ENCODE measurements around the gene HAPLN2.
"Not testable (repeated sequence)": the region's sequence is repeated elsewhere in the genome, so short reads cannot be mapped to it uniquely, and the experiment has no call there.

The HAPLN2 gene

GRCh38 chr1:156618853-156619581 is at the start of gene HAPLN2:
HAPLN2 (plus strand) TSS chr1:156619415; CDS start chr1:156623491, 4,076 bp downstream.
- DNase-seq = no peak

- no peak for DNase-seq
Observed at GRCh38 chr1:156571261-156571852, 47.9 kb upstream of the HAPLN2 start.

- peak; percentile 74 for DNase-seq
Observed at GRCh38 chr1:156571919-156572662, 47.1 kb upstream of the HAPLN2 start, which contains the start of gene IQGAP3. IQGAP3 (minus strand) TSS chr1:156572565; CDS start chr1:156572529, 36 bp downstream.

DNA sequence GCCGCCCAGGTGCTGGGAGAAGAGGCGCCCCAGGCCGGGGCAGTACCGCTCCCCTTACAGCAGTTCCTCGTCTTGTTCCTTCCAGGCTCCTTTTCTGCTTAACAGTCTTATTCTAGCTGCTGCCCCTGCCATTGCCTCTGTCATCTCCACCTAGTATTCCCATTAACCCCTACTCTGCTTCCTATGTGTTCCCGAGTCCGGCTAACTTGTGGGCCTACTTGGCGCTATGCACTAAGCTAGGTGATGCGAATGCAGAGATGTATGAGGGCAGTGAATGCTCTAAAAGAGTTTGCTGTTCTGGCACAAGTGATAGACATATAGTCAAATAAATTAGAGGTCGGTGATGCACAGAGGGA is 46.6 kb upstream of the HAPLN2 start:
- DNase-seq = no peak

- no peak for DNase-seq
Observed at GRCh38 chr1:156574039-156574633, 45.1 kb upstream of the HAPLN2 start.

GRCh38 chr1:156577550-156577949 is 41.7 kb upstream of the HAPLN2 start:
- no peak for DNase-seq

GRCh38 chr1:156578055-156578454 is 41.2 kb upstream of the HAPLN2 start:
- DNase-seq = no peak

DNA sequence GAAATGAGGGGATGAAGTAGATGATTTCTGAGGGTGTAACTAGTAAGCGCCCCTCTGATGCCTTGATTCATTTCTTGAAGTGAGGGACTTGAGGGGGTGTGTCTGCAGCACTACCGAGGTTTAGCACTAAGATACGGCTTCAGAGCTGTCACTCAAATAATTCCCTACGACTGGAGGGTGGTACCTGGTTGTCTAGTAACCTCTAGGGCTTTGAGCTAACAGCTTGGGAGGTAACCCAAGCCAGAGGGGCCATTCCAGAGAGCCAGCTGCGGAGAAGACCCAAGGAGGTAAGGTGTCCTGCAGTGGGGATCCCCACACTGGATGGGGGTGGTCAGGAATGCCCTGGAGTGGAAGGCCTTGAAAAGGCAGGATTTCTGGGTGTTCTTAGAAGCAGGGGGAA is 39.7 kb upstream of the HAPLN2 start, which contains the start of gene TTC24:
TSS of gene TTC24 (plus strand) at position 252 of the 400 bp plus-strand sequence. CDS start 1,642 bp downstream, outside the sequence.
- DNase-seq = no peak

GRCh38 chr1:156581661-156582387 is 37.4 kb upstream of the HAPLN2 start:
- no peak for DNase-seq

- no peak for DNase-seq
Observed at GRCh38 chr1:156582388-156583017, 36.7 kb upstream of the HAPLN2 start.

DNA sequence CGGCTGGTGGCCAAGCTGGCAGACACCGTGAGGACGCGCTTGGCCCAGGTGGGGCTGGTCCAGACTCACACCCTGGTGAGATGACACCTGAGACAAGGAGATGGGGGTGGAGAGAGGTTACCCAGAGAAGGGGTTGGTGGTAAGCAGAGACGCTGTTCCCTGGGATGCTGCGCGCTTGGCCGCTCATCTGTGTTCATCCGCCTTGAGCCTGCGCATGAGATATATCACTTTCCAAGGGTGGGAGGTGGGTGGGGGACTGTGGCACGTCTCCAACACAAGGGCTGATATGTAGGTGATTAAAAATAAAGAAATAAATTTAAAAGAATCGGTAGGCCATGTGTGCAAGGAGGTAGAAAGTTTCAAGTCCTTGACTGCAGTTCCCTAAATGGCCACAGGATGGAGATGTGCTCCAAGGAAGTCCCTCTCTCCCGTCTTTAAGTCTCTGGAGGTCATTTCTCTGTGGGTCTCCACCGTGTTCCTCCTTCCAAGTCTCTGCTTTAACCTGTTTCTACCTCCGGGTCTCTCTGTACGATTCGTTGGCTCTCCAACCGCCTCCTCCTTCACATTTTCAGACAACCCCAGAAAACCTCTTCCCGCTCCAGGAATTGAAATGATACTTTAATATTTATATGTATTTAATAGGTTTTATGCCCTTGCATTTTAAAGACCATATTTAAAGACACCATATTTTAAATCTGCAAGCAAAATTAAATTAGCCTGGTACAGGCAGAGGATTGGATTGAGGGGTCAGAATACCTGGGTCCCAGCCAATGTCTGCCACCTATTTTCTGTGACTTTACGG is 35.2 kb upstream of the HAPLN2 start:
- DNase-seq = peak; percentile 62

GRCh38 chr1:156584813-156585212 is 34.4 kb upstream of the HAPLN2 start:
- no peak for DNase-seq

DNA sequence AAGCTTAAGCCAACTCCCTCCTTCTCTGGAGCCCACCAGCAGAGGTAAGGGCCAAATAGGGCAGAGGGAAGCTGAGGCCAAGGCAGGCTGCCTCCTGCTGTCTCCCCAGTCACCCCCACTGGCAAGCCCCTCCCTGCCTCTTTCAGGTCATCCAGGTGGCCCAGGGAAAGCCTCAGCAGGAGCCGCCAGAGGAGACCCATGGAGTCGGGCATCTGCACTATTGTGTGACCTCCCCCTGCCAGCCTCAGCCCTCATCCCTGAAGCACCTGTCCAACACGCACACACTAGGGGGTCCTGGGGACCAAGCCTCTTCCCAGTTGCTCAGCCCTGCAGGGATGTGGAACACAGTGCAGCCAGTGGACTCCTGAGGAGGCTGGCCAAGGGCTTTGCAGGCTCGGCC is 32.9 kb upstream of the HAPLN2 start:
- DNase-seq = no peak

GRCh38 chr1:156586892-156587477 is 32.2 kb upstream of the HAPLN2 start:
- DNase-seq = no peak

- not testable (repeated sequence) for DNase-seq
Observed at GRCh38 chr1:156587927-156588326, 31.3 kb upstream of the HAPLN2 start.

DNA sequence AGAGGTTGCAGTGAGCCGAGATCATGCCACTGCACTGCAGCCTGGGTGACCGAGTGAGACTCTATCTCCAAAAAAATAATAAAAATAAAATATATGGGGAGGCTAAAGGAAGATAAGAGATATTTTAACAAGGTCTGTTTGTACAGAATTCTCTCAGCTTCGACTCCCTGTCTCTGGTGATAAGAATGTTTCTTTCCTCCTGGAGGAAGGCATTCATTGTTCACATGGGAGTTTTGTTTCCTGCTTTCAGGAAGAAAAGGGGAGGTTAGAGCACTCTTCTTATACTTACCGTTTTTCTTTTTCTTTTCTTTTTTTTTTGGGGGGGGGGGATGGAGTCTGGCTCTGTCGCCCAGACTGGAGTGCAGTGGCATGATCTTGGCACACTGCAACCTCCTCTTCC is 29.7 kb upstream of the HAPLN2 start:
- no peak for DNase-seq

DNA sequence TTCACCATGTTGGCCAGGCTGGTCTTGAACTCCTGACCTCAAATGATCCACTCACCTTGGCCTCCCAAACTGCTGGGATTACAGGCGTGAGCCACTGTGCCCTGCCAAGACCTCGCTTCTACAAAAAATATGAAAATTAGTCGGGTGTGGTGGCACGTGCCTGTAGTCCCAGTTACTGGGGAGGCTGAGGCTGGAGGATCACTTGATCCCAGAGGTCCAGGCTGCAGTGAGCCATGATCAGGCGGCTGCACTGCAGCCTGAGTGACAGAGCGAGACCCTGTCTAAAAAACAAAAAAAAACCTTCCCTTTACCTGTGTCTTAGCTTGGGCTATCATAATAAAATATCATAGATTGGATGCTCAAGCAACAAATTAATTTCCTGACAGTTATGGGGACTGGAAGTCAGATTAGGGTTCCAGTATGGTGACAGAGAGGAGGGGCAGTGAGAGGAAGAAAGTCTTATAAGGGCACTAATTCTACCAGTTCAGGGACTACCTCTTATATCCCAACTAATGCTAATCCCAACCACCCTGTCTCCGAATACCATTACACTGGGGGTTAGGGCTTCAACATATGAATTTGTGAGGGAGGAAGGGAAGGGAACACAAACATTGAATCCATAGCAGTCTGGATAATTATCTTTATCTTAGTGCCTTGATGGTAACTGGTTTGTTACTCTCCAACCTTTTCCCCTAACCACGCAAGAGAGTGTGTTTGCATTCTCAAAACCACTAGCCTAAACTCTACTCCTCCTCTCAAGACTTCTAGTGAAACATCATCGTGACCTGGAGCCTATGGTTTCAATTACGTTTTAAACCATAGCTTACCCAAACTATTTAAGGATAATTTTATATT is 28.7 kb upstream of the HAPLN2 start:
- no peak for DNase-seq

GRCh38 chr1:156591181-156591431 is 28.1 kb upstream of the HAPLN2 start:
- DNase-seq = no peak

- peak; percentile 30 for DNase-seq
Observed at GRCh38 chr1:156591432-156592157, 27.6 kb upstream of the HAPLN2 start, which contains the start of gene NAXE. NAXE (plus strand) TSS chr1:156591776; CDS start chr1:156591805, 29 bp downstream.

Measured in NCI-H446 treated with DMSO at 0.1 percent for 48 hours (cell line).